Brain microvascular endothelial cell (primary cell): Measurements from ENCODE around the gene FXYD6.

Experiments used
- DNase-seq: peaks from one replicate; pipeline ENCODE4 v3.0.0-alpha.2; 2020
- H3K27ac ChIP-seq: fragments of 250-450 bp; sonication (Bioruptor Pico); 2 replicates; pipeline ENCODE4 v1.5.1; 2020; ENCODE audit warnings: mild to moderate bottlenecking, moderate library complexity
- H3K27me3 ChIP-seq: fragments of 250-450 bp; sonication (Bioruptor Pico); replicated peaks from 2 replicates; pipeline ENCODE4 v1.5.1; 2020; ENCODE audit warnings: mild to moderate bottlenecking
- H3K36me3 ChIP-seq: fragments of 250-450 bp; sonication (Bioruptor Pico); replicated peaks from 2 replicates; pipeline ENCODE4 v1.5.1; 2020; ENCODE audit warnings: mild to moderate bottlenecking
- H3K4me3 ChIP-seq: 2 replicates; pipeline ENCODE4 v1.5.1; 2011; ENCODE audit warnings: low read depth, mild to moderate bottlenecking, control low read depth, low read length, moderate library complexity
- in situ Hi-C: cut with HindIII; loops from 2 replicates; pipeline ENCODE4 v1.10.0; 2017; ENCODE audit warnings: low sequenced_read_pairs, low pct_ligation_motif_present
- TF ChIP-seq, protein P1 (sequence below): IDR thresholded peaks from 2 replicates; pipeline ENCODE4 v1.5.1; 2011; ENCODE audit warnings: low read depth, mild to moderate bottlenecking, moderate library complexity, low read length, control low read depth, inconsistent platforms; ENCODE audit errors: missing control alignments

FXYD6 gene

DNA sequence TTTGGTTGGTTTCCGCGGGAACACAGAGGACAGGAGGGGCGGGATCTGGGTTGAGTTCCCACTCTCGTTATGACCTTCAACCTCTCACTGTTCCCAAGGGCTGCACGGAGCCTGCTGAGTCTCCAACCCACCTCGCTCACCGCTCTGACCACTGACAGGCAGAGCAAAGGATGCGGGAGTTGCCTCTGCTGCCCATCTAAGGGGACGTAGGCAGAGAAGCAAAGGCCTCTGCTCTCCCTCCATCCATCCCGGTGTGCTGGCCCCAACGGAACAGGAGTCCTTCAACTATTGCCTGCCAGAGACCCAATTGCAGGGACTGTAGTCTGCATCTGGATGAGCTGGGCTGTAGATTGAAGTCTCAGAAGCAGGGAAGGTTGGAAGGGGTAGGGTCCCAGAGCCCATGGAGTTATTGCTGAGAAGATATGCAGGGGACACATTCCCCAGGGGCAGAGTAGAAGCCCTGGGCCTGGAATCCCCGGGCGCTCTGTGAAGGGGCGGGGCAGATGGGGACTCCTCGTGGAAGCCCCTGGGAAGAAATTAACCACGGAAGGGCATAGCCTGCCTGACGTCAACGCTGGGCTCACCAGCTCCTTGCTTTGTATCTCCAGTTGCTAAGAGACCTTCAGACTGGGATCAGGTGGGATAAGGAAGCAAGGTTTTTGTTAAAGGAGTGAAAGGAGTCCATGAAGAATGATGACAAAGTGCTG is 39.2 kb downstream of the FXYD6 start:
- no peak overlapping the region for H3K27ac ChIP-seq
- in situ Hi-C loops: loop anchor here (25.0 kb wide), 1 partner anchor 100 kb away; the partner anchor contains the start of gene TMPRSS13
- DNase-seq: no peak
- no peak overlapping the region for H3K4me3 ChIP-seq
- TF ChIP-seq, protein P1, sequence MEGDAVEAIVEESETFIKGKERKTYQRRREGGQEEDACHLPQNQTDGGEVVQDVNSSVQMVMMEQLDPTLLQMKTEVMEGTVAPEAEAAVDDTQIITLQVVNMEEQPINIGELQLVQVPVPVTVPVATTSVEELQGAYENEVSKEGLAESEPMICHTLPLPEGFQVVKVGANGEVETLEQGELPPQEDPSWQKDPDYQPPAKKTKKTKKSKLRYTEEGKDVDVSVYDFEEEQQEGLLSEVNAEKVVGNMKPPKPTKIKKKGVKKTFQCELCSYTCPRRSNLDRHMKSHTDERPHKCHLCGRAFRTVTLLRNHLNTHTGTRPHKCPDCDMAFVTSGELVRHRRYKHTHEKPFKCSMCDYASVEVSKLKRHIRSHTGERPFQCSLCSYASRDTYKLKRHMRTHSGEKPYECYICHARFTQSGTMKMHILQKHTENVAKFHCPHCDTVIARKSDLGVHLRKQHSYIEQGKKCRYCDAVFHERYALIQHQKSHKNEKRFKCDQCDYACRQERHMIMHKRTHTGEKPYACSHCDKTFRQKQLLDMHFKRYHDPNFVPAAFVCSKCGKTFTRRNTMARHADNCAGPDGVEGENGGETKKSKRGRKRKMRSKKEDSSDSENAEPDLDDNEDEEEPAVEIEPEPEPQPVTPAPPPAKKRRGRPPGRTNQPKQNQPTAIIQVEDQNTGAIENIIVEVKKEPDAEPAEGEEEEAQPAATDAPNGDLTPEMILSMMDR: no peak
- peaks cover 2% of the 10 kb centered on the region for H3K27me3 ChIP-seq
- no peaks in the 10 kb centered on the region for H3K36me3 ChIP-seq

DNA sequence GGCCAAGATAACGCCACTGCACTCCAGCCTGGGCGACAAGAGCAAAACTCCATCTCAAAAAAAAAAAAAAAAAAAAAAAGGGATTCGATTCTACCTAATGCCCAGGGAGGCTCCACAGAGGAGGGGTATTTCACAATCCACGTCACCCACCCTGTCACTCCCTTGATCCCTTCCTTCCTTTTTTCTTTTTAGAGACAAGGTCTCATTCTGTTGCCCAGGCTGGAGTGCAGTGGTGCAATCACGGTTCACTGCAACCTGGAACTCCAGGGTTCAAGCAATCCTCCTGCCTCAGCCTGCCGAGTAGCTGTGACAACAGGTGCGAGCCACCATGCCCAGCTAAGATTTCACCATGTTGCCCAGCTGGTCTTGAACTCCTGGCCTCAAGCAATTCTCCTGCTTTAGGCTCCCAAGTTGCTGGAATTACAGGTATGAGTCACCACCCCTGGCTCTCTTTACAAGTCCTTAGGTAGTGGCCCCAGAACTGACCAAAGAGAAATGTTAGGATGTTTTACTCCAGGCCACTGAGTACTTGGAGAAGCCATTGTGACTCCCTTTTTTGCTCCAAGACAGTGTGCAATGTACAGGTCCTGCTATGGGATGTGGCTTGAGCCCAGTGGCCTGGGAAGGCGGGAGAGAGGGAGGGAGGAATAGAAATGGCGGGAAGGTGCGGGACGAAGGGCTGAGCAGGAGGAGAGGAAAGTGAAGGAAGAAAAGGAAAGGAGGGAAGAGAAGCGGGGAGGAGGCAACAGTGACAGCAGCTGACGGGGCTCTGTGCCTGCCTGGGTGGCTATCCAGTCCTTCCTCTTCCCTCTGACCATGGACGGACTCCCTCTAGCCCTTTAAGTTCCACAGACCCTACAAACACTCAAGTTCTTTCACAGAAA is 40.1 kb downstream of the FXYD6 start:
- Histone ChIP-seq H3K36me3 (no peaks in the 10 kb centered on the region), H3K4me3 (no peak overlapping the region), H3K27ac (no peak overlapping the region), H3K27me3 (peaks cover 2% of the 10 kb centered on the region)
- in situ Hi-C loops: loop anchor here (25.0 kb wide), 1 partner anchor 101 kb away; the partner anchor contains the start of gene TMPRSS13
- DNase-seq: no peak
- TF ChIP-seq, protein P1: no peak

DNA sequence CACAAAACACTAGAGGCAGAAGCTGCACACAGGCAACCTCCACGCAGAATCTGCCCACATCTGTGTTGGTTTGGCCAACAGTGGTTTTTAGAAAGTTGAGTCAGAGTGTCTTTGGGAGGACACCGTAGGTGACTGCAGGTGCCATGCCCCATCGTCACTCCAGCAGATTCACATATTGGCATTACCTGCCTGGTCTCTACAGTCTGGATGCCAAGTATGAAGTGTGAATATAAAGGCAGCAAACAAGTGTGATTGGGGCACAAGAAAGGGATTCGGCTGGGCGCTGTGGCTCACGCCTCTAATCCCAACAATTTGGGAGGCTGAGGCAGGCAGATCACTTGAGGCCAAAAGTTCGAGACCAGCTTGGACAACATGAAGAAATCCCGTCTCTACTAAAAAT is 40.9 kb downstream of the FXYD6 start:
- H3K27ac ChIP-seq: no peak overlapping the region
- no peak overlapping the region for H3K4me3 ChIP-seq
- in situ Hi-C loops: loop anchor here (25.0 kb wide), 1 partner anchor 102 kb away; the partner anchor contains the start of gene TMPRSS13
- no peak for DNase-seq
- TF ChIP-seq, protein P1: no peak
- H3K27me3 ChIP-seq: peaks cover 2% of the 10 kb centered on the region
- no peaks in the 10 kb centered on the region for H3K36me3 ChIP-seq

DNA sequence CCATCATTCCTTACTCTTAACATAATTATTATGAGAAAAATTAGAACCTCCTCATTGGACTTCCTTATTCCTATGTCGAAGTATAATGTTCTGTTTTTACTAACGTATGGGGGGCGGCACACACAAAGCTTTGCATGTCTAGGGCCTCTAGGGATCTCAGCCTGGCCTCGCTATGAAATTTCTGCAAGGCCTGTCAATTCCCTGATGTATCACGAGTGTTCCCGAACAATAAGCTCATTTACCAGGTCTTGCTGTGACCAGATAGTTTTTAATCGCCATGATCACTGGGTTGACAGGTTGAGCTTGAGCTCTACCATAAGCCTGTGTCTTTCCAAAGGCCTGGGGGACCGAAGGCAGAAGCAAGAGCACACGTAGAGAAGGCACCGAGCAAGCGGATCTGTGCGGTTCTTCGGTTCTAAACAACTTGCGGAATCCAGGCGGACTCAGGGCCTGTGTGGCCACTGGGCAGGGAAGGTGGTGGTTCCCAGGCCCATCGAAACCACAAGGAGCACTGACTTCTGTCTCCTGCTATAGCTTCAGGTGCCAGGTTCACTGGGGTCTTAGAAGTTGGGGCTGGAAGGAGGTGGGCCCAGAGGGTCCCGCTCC is 41.5 kb downstream of the FXYD6 start:
- peaks cover 2% of the 10 kb centered on the region for H3K27me3 ChIP-seq
- in situ Hi-C loops: loop anchor here (25.0 kb wide), 1 partner anchor 102 kb away; the partner anchor contains the start of gene TMPRSS13
- no peak overlapping the region for H3K4me3 ChIP-seq
- DNase-seq: no peak
- TF ChIP-seq, protein P1: no peak
- no peaks in the 10 kb centered on the region for H3K36me3 ChIP-seq
- H3K27ac ChIP-seq: no peak overlapping the region

DNA sequence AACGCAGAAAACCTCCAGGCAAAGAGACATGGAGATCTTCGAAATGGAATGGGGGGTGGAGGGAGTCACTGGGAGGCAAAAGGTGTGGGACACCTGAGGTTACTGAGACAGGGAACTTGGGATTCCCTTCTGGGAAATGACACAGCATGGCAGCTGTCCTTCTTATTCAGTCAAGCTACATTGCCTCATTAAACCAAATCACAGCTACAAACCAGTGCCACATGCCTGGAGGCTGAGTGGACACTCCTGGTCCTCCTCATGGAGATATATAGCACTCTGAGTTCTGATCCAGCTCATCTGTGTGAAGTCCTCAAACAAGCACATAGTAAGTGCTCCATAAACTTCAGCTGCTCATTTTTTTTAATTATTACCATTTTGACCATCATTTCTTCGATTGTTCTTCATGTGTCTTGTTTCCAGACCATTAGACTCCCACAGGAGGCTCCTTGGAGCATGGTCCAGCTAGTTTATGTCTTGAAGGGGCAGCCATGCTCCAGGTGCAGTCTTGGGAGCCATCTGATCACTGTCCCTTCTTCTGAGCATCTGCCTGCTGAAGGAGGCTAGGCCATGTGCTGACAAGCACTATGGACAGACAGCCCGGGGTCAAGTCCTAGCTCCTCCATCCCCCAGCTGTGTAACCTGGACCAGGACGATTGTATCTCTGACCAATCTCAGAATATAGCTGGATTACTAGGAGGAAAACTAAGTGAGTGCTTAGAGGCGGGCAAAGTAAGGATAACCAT is 42.2 kb downstream of the FXYD6 start:
- no peak for DNase-seq
- no peaks in the 10 kb centered on the region for H3K36me3 ChIP-seq
- TF ChIP-seq, protein P1: no peak
- H3K27ac ChIP-seq: no peak overlapping the region
- H3K27me3 ChIP-seq: peaks cover 2% of the 10 kb centered on the region
- in situ Hi-C loops: loop anchor here (25.0 kb wide), 1 partner anchor 103 kb away; the partner anchor contains the start of gene TMPRSS13
- no peak overlapping the region for H3K4me3 ChIP-seq
